GM23338 (cell line): ENCODE data around the gene MORN3.

ENCODE experiments used
- CREB1 ChIP-seq: fragments of 250-450 bp; sonication (Bioruptor Pico); IDR thresholded peaks from 2 replicates; pipeline ENCODE4 v1.5.0; 2020; ENCODE audit warnings: low read depth, mild to moderate bottlenecking, moderate library complexity
- EZH2 ChIP-seq: fragments of 200-600 bp; sonication (generic); IDR thresholded peaks from one replicate; pipeline ENCODE4 v1.8.0; 2017; ENCODE audit warnings: antibody characterized with exemption, mild to moderate bottlenecking, low read depth; ENCODE audit not compliant: unreplicated experiment
- EZH2phosphoT487 ChIP-seq: fragments of 200-600 bp; sonication (generic); IDR thresholded peaks from one replicate; pipeline ENCODE4 v1.8.1; 2018; ENCODE audit warnings: antibody characterized with exemption; ENCODE audit not compliant: unreplicated experiment
- JUNB ChIP-seq: IDR thresholded peaks from one replicate; pipeline ENCODE4 v1.6.1; 2016; ENCODE audit warnings: antibody characterized with exemption; ENCODE audit not compliant: unreplicated experiment
- STAT1 ChIP-seq: IDR thresholded peaks from one replicate; pipeline ENCODE4 v1.6.1; 2016; ENCODE audit warnings: antibody characterized with exemption; ENCODE audit not compliant: unreplicated experiment
- TF ChIP-seq, protein P1 (sequence below): IDR thresholded peaks from 2 replicates; pipeline ENCODE4 v1.6.1; 2016; ENCODE audit warnings: antibody characterized with exemption
- TF ChIP-seq, protein P2 (sequence below), 2 experiments: fragments of 200-600 bp in 1 of 2; sonication (generic) in 1 of 2; conservative IDR thresholded peaks; 2 replicates each; pipeline versions ENCODE4 v1.5.1 to v1.6.1; 2016 to 2017; ENCODE audit warnings: antibody characterized with exemption in 2 of 2, low read depth in 2 of 2, mild to moderate bottlenecking in 2 of 2, moderate library complexity in 1 of 2

DNA sequence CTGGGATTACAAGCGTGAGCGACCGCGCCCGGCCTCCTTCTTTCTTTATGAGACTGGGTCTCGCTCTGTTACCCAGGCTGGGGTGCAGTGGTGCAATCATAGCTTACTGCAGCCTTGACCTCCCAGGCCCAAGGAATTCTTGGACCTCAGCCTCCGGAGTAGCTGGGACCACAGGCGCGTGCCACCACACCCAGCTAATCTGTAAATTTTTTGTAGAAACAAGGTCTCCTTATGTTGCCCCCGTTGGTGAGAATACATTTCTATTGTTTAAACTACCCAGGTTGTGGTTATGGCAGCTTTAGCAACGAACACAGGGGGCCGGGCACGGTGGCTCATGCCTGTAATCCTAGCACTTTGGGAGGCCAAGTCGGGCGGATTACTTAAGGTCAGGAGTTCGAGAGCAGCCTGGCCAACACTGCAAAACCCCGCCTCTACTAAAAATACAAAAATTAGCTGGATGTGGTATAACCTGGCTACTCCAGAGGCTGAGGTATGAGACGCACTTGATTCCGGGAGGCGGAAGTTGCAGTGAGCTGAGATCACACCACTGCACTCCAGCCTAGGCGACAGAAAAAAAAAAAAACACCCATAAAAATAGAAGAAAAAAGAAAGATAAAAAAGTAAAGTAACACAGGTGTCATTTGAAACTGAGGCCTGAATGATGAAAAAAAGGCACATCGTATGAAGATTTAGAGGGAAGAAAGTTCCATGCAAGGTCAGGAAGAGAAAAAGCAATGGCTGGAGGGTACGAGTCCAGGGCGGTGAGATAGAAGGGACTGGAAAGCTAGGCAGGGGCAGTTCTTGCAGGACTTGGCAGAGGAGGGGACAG, 42.1 kb upstream of the MORN3 start:
- TF ChIP-seq, protein P1, sequence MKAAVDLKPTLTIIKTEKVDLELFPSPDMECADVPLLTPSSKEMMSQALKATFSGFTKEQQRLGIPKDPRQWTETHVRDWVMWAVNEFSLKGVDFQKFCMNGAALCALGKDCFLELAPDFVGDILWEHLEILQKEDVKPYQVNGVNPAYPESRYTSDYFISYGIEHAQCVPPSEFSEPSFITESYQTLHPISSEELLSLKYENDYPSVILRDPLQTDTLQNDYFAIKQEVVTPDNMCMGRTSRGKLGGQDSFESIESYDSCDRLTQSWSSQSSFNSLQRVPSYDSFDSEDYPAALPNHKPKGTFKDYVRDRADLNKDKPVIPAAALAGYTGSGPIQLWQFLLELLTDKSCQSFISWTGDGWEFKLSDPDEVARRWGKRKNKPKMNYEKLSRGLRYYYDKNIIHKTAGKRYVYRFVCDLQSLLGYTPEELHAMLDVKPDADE: no peak
- TF ChIP-seq, protein P2, sequence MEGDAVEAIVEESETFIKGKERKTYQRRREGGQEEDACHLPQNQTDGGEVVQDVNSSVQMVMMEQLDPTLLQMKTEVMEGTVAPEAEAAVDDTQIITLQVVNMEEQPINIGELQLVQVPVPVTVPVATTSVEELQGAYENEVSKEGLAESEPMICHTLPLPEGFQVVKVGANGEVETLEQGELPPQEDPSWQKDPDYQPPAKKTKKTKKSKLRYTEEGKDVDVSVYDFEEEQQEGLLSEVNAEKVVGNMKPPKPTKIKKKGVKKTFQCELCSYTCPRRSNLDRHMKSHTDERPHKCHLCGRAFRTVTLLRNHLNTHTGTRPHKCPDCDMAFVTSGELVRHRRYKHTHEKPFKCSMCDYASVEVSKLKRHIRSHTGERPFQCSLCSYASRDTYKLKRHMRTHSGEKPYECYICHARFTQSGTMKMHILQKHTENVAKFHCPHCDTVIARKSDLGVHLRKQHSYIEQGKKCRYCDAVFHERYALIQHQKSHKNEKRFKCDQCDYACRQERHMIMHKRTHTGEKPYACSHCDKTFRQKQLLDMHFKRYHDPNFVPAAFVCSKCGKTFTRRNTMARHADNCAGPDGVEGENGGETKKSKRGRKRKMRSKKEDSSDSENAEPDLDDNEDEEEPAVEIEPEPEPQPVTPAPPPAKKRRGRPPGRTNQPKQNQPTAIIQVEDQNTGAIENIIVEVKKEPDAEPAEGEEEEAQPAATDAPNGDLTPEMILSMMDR (conservative IDR thresholded peaks at IDR 0.05; ENCODE audit: low read depth in 2 of 2): no peak
- no peak for TF ChIP-seq EZH2phosphoT487
- TF ChIP-seq EZH2: no peak
- TF ChIP-seq CREB1: no peak
- no peak for TF ChIP-seq JUNB
- TF ChIP-seq STAT1: no peak
